Endothelial cell of umbilical vein (primary cell): Measurements from ENCODE around the gene SELENBP1.

Source experiments
- EZH2 ChIP-seq: IDR thresholded peaks from 2 replicates; pipeline ENCODE4 v1.6.1; 2012; ENCODE audit warnings: borderline replicate concordance, low read depth, mild to moderate bottlenecking, moderate library complexity, low read length, inconsistent platforms; ENCODE audit not compliant: severe bottlenecking
- FOS ChIP-seq: IDR thresholded peaks from 2 replicates; pipeline ENCODE4 v1.6.1; 2011; ENCODE audit warnings: mild to moderate bottlenecking, low read length, moderate library complexity, borderline replicate concordance; ENCODE audit not compliant: insufficient read depth
- GATA2 ChIP-seq: IDR thresholded peaks from 2 replicates; pipeline ENCODE4 v1.7.0; 2011; ENCODE audit warnings: low read depth, mild to moderate bottlenecking, moderate library complexity, mixed read lengths, low read length; ENCODE audit not compliant: insufficient read length, insufficient read depth
- JUN ChIP-seq: IDR thresholded peaks from 2 replicates; pipeline ENCODE4 v1.6.1; 2011; ENCODE audit warnings: borderline replicate concordance, low read depth; ENCODE audit not compliant: insufficient read length, insufficient read depth
- MYC ChIP-seq: IDR thresholded peaks from one replicate; pipeline ENCODE4 v1.6.1; 2011; ENCODE audit warnings: mild to moderate bottlenecking, low read depth, low read length
- POLR2A ChIP-seq: IDR thresholded peaks from 2 replicates; pipeline ENCODE4 v1.6.1; 2012; ENCODE audit warnings: low read depth, mild to moderate bottlenecking, control low read depth, low read length
- POLR2AphosphoS5 ChIP-seq: IDR thresholded peaks from 2 replicates; pipeline ENCODE4 v1.6.1; 2012; ENCODE audit warnings: low read depth, mild to moderate bottlenecking, control low read depth, low read length, moderate library complexity; ENCODE audit not compliant: insufficient read depth
- TF ChIP-seq, protein P1 (sequence below), 2 donors: IDR thresholded peaks; 1 replicate in 1 of 2; 2 replicates in 1 of 2; pipeline ENCODE4 v1.5.1; 2011; ENCODE audit warnings: low read length in 2 of 2, mild to moderate bottlenecking in 2 of 2, moderate library complexity in 2 of 2, control low read depth in 1 of 2, inconsistent platforms in 1 of 2, low read depth in 1 of 2; ENCODE audit not compliant: insufficient read depth in 1 of 2; ENCODE audit errors: extremely low read depth in 1 of 2
- TF ChIP-seq, protein P2 (sequence below): IDR thresholded peaks from 2 replicates; pipeline ENCODE4 v1.6.1; 2011; ENCODE audit not compliant: insufficient read depth, insufficient read length

GRCh38 chr1:151368393-151369301 lies 3.9 kb downstream of the SELENBP1 start:
- TF ChIP-seq POLR2A (no peak), EZH2 (no peak), POLR2AphosphoS5 (no peak), JUN (no peak), GATA2 (no peak), FOS (no peak), MYC (no peak)
- TF ChIP-seq, protein P1, sequence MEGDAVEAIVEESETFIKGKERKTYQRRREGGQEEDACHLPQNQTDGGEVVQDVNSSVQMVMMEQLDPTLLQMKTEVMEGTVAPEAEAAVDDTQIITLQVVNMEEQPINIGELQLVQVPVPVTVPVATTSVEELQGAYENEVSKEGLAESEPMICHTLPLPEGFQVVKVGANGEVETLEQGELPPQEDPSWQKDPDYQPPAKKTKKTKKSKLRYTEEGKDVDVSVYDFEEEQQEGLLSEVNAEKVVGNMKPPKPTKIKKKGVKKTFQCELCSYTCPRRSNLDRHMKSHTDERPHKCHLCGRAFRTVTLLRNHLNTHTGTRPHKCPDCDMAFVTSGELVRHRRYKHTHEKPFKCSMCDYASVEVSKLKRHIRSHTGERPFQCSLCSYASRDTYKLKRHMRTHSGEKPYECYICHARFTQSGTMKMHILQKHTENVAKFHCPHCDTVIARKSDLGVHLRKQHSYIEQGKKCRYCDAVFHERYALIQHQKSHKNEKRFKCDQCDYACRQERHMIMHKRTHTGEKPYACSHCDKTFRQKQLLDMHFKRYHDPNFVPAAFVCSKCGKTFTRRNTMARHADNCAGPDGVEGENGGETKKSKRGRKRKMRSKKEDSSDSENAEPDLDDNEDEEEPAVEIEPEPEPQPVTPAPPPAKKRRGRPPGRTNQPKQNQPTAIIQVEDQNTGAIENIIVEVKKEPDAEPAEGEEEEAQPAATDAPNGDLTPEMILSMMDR (IDR thresholded peaks at IDR 0.05; ENCODE audit: extremely low read depth in 1 of 2, insufficient read depth in 1 of 2, low read depth in 1 of 2, low read length in 2 of 2) = no peak
- TF ChIP-seq, protein P2, sequence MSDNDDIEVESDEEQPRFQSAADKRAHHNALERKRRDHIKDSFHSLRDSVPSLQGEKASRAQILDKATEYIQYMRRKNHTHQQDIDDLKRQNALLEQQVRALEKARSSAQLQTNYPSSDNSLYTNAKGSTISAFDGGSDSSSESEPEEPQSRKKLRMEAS = no peak
